Neural cell (in vitro differentiated cells): ENCODE data around the gene HAAO.

ENCODE experiments used
- CTCF ChIP-seq: fragments of 450-650 bp; IDR thresholded peaks from 2 replicates; pipeline ENCODE4 v1.5.1; 2014; ENCODE audit warnings: antibody characterized with exemption, mild to moderate bottlenecking, moderate library complexity; ENCODE audit not compliant: poor library complexity, severe bottlenecking
- EP300 ChIP-seq: fragments of 450-650 bp; conservative IDR thresholded peaks from 2 replicates; pipeline ENCODE4 v1.6.1; 2014; ENCODE audit warnings: antibody characterized with exemption, mild to moderate bottlenecking, moderate library complexity; ENCODE audit not compliant: poor library complexity, severe bottlenecking
- EZH2 ChIP-seq: fragments of 200-600, 300-800 bp; shearing (Covaris generic), sonication (generic); IDR thresholded peaks from 2 replicates; pipeline ENCODE4 v1.6.1; 2014; ENCODE audit warnings: antibody characterized with exemption, low read length, borderline replicate concordance, mild to moderate bottlenecking; ENCODE audit not compliant: insufficient read depth, poor library complexity, severe bottlenecking
- MXI1 ChIP-seq: fragments of 450-650 bp; conservative IDR thresholded peaks from 2 replicates; pipeline ENCODE4 v1.6.1; 2014; ENCODE audit warnings: antibody characterized with exemption, mild to moderate bottlenecking; ENCODE audit not compliant: poor library complexity, severe bottlenecking
- POLR2AphosphoS5 ChIP-seq: IDR thresholded peaks from 2 replicates; pipeline ENCODE4 v1.6.1; 2012
- RAD21 ChIP-seq: fragments of 450-650 bp; conservative IDR thresholded peaks from 2 replicates; pipeline ENCODE4 v1.6.1; 2014; ENCODE audit warnings: antibody characterized with exemption, mild to moderate bottlenecking, moderate library complexity
- SMC3 ChIP-seq: fragments of 450-650 bp; conservative IDR thresholded peaks from 2 replicates; pipeline ENCODE4 v1.6.1; 2014; ENCODE audit warnings: antibody characterized with exemption, mild to moderate bottlenecking, moderate library complexity; ENCODE audit not compliant: poor library complexity
- TAF1 ChIP-seq: IDR thresholded peaks from 2 replicates; pipeline ENCODE4 v1.6.1; 2012; ENCODE audit warnings: low read depth
- TF ChIP-seq, protein P1 (sequence below): IDR thresholded peaks from 2 replicates; pipeline ENCODE4 v1.6.1; 2012; ENCODE audit warnings: borderline replicate concordance

- TF ChIP-seq, protein P1, sequence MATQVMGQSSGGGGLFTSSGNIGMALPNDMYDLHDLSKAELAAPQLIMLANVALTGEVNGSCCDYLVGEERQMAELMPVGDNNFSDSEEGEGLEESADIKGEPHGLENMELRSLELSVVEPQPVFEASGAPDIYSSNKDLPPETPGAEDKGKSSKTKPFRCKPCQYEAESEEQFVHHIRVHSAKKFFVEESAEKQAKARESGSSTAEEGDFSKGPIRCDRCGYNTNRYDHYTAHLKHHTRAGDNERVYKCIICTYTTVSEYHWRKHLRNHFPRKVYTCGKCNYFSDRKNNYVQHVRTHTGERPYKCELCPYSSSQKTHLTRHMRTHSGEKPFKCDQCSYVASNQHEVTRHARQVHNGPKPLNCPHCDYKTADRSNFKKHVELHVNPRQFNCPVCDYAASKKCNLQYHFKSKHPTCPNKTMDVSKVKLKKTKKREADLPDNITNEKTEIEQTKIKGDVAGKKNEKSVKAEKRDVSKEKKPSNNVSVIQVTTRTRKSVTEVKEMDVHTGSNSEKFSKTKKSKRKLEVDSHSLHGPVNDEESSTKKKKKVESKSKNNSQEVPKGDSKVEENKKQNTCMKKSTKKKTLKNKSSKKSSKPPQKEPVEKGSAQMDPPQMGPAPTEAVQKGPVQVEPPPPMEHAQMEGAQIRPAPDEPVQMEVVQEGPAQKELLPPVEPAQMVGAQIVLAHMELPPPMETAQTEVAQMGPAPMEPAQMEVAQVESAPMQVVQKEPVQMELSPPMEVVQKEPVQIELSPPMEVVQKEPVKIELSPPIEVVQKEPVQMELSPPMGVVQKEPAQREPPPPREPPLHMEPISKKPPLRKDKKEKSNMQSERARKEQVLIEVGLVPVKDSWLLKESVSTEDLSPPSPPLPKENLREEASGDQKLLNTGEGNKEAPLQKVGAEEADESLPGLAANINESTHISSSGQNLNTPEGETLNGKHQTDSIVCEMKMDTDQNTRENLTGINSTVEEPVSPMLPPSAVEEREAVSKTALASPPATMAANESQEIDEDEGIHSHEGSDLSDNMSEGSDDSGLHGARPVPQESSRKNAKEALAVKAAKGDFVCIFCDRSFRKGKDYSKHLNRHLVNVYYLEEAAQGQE, result no peak
- TF ChIP-seq CTCF (no peak), TAF1 (no peak), EZH2 (no peak), SMC3 (no peak), POLR2AphosphoS5 (no peak), EP300 (no peak), MXI1 (no peak), RAD21 (no peak)
Observed at GRCh38 chr2:42761554-42761953, 30.8 kb downstream of the HAAO start.
